GM10248 (cell line): ENCODE results near the gene C13orf42.
A peak's percentile ranks its signal among the peaks of the same experiment; 100 is the strongest.

Experiments used
- CTCF ChIA-PET: fragments of 300-600 bp; sonication (Branson Sonifier 250); formaldehyde crosslinking; extraction: SDS; loops from one replicate; lab custom pipeline; 2021; ENCODE audit warnings: antibody characterized with exemption; lab: Yijun Ruan, JAX
- POLR2A ChIA-PET: fragments of 350-650 bp; sonication (Branson Sonifier 250); formaldehyde crosslinking; extraction: SDS; loops from one replicate; lab custom pipeline; 2020; ENCODE audit warnings: antibody characterized with exemption; lab: Yijun Ruan, JAX
- DNase-seq: peaks from one replicate; pipeline ENCODE4 v3.0.0; 2012; ENCODE audit errors: extremely low spot score
- CTCF ChIP-seq: IDR thresholded peaks from 2 replicates; pipeline ENCODE4 v1.5.1; 2012; ENCODE audit warnings: mild to moderate bottlenecking, low read depth; ENCODE audit errors: extremely low read depth, missing control alignments, control extremely low read depth

The C13orf42 gene

GRCh38 chr13:51052581-51052980, 58.5 kb downstream of the C13orf42 start:
- ChIA-PET POLR2A (no interaction called here), CTCF (interaction anchor here (1.0 kb wide), 1 partner anchor 16 kb away, joined by 3 read pairs; no protein-coding TSS in a partner anchor)
- no peak for DNase-seq
- TF ChIP-seq CTCF = no peak

- ChIA-PET POLR2A (no interaction called here), CTCF (interaction anchor here (0.7 to 1.5 kb wide), 2 partner anchors 16 to 19 kb away, joined by 3 to 4 read pairs; no protein-coding TSS in a partner anchor)
- no peak for TF ChIP-seq CTCF
- no peak for DNase-seq
Observed at GRCh38 chr13:51050021-51050830, 60.8 kb downstream of the C13orf42 start.

- CTCF ChIA-PET = interaction anchor here (0.9 to 1.5 kb wide), 3 partner anchors 21 to 23 kb away, joined by 3 to 4 read pairs (median 3); no protein-coding TSS in a partner anchor
- POLR2A ChIA-PET = no interaction called here
- DNase-seq = no peak
- TF ChIP-seq CTCF = no peak
Observed at GRCh38 chr13:51048616-51049015, 62.5 kb downstream of the C13orf42 start.

GRCh38 chr13:51048166-51048461, 63.0 kb downstream of the C13orf42 start:
- CTCF ChIA-PET = interaction anchor here (1.1 kb wide), 1 partner anchor 21 kb away, joined by 3 read pairs; no protein-coding TSS in a partner anchor
- DNase-seq = no peak
- POLR2A ChIA-PET = no interaction called here
- no peak for TF ChIP-seq CTCF

- peak; percentile 4 for TF ChIP-seq CTCF
- DNase-seq = no peak
- CTCF ChIA-PET = interaction anchor here (1.1 kb wide), 1 partner anchor 22 kb away, joined by 3 read pairs; no protein-coding TSS in a partner anchor
- POLR2A ChIA-PET = no interaction called here
Observed at GRCh38 chr13:51047434-51048165, 63.5 kb downstream of the C13orf42 start.

GRCh38 chr13:51045451-51045850, 65.6 kb downstream of the C13orf42 start:
- CTCF ChIA-PET = interaction anchor here (2.2 to 4.8 kb wide), 2 partner anchors 9 to 25 kb away, joined by 8 to 21 read pairs; no protein-coding TSS in a partner anchor
- TF ChIP-seq CTCF = no peak
- POLR2A ChIA-PET = no interaction called here
- no peak for DNase-seq
